Measurements from ENCODE around the gene ACY1.
A peak's percentile ranks its signal among the peaks of the same experiment; 100 is the strongest.
"Not testable (repeated sequence)": the region's sequence is repeated elsewhere in the genome, so short reads cannot be mapped to it uniquely, and the experiment has no call there.

The ACY1 gene

GRCh38 chr3:51984269-51984647 lies 923 bp downstream of the ACY1 start:
- DNase-seq = no peak

- no peak for DNase-seq
Observed at GRCh38 chr3:51985063-51985462, 1.7 kb downstream of the ACY1 start.

- no peak for DNase-seq
Observed at GRCh38 chr3:51986010-51986947, 2.9 kb downstream of the ACY1 start.

GRCh38 chr3:51987568-51987967 lies 4.2 kb downstream of the ACY1 start:
- DNase-seq = no peak

GRCh38 chr3:51988286-51989146 lies 5.2 kb downstream of the ACY1 start:
- DNase-seq = no peak

GRCh38 chr3:51990501-51990971 lies 7.2 kb downstream of the ACY1 start:
- DNase-seq = not testable (repeated sequence)

- no peak for DNase-seq
Observed at GRCh38 chr3:51992017-51992682, 8.8 kb downstream of the ACY1 start.

GRCh38 chr3:51993657-51994056 lies 10.3 kb downstream of the ACY1 start:
- DNase-seq = not testable (repeated sequence)

GRCh38 chr3:51994530-51994929 lies 11.2 kb downstream of the ACY1 start:
- DNase-seq = no peak

GRCh38 chr3:51995346-51996163 lies 12.2 kb downstream of the ACY1 start, which contains the start of gene RPL29:
Gene RPL29, minus strand, starts transcription at chr3:51995895. Its CDS starts 434 bp downstream, at chr3:51995461.
- DNase-seq = peak; percentile 97

- no peak for DNase-seq
Observed at GRCh38 chr3:51997172-51997571, 13.8 kb downstream of the ACY1 start.

GRCh38 chr3:51997935-51998596 lies 14.7 kb downstream of the ACY1 start:
- no peak for DNase-seq

- no peak for DNase-seq
Observed at GRCh38 chr3:51998774-51999173, 15.4 kb downstream of the ACY1 start.

GRCh38 chr3:51999846-52000245 lies 16.5 kb downstream of the ACY1 start:
- DNase-seq = no peak

GRCh38 chr3:52001443-52001974 lies 18.2 kb downstream of the ACY1 start:
- DNase-seq = peak; percentile 86

GRCh38 chr3:52002748-52003147 lies 19.4 kb downstream of the ACY1 start:
- DNase-seq = no peak

- peak; percentile 87 for DNase-seq
Observed at GRCh38 chr3:52004163-52004787, 20.9 kb downstream of the ACY1 start.

- DNase-seq = no peak
Observed at GRCh38 chr3:52004906-52005395, 21.6 kb downstream of the ACY1 start.

- peak; percentile 82 for DNase-seq
Observed at GRCh38 chr3:52005571-52005986, 22.2 kb downstream of the ACY1 start.

Data from femur (tissue), 1 donor.